ENCODE data around the gene SMG1.
A peak's percentile ranks its signal among the peaks of the same experiment; 100 is the strongest.
"Not testable (repeated sequence)": the region's sequence is repeated elsewhere in the genome, so short reads cannot be mapped to it uniquely, and the experiment has no call there.

Gene SMG1

DNA sequence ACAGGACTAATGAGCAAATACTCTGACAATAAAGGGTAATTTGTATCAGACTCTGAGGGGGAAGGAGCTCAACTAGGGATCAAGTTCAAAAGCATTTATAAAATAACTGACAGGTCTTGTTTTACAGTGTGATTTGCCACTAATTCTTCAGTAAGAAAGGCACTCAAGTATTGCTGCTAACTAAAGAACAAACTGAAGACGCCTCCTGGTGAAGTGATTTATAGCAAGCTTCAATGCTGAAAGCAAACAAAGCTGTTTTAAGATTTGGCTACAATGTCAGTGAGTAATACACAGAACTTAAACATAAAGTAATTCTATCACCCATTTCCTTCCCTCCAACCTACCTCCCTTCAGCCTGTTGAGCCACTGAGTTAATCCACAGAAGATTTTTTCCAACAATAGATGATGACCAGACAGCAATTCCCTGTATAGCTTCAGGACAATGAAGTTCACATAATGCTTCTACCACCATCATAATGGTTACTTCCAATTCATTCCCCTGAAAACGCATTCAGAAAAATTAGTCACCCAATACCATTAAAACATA lies 59.9 kb downstream of the SMG1 start:
- not testable (repeated sequence) for H3K4me3 ChIP-seq (ENCODE audit: low read depth, low read length)
- peak; percentile 30 for DNase-seq (ENCODE audit: low read depth)

DNA sequence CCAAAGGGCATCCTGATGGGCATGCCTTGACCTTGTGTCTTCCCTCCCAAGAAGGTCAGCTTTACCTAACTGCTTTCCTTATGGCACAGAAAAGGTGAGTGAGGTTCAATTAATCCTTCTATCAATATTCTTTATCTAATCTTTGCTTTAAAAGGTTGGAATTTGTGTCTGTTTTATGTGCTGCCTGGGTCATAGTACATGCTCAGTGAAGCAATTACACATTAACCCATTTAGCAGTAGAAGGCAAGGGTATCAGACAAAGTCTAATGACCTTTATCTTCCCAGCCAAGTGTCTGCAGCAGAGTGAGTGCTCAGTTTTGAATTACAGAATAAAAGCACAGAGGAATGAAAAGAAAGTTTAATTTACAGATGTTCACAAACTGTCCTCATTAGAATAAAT lies 63.3 kb downstream of the SMG1 start:
- not testable (repeated sequence) for DNase-seq (ENCODE audit: low read depth); H3K4me3 ChIP-seq (ENCODE audit: low read depth, low read length)

DNA sequence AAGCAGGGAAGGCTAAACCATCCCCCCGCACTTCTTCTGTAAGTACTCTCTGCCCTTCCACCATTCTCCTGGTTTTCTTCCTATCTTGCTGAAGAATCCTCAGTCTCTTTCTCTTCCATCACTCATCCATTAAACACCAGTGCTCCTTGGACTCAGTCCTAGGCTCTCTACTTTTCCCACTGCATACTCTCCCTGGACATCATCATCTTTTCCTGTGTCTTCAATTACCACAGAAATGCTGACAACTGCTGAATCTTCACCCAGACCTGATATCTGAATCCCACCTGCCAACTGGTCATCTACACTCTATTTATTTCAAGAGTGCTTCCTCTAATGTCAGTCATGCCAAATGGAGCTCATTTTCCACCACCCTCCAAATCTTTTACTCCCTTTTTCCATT lies 71.0 kb downstream of the SMG1 start:
- H3K4me3 ChIP-seq (ENCODE audit: low read depth, low read length) = no peak overlapping the region
- DNase-seq (ENCODE audit: low read depth) = no peak

DNA sequence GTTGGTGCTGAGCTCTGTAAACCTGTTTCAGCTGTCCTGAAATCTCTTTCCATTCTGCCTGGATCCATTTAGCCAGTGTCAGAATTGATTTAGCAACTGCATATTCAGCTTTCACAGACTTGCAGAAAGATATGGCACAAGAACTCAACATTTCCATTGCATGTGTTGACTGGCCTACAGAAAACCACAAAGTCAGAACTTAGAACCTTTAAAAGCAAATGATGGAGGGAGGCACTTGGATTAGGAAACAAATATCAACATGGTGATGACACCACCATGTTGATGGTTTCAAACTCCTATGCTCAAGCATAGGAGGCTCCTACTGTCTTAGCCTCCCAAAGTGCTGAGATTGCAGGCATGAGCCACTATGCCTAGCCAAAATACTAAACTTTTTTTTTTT lies 72.5 kb downstream of the SMG1 start:
- no peak overlapping the region for H3K4me3 ChIP-seq (ENCODE audit: low read depth, low read length)
- no peak for DNase-seq (ENCODE audit: low read depth)

DNA sequence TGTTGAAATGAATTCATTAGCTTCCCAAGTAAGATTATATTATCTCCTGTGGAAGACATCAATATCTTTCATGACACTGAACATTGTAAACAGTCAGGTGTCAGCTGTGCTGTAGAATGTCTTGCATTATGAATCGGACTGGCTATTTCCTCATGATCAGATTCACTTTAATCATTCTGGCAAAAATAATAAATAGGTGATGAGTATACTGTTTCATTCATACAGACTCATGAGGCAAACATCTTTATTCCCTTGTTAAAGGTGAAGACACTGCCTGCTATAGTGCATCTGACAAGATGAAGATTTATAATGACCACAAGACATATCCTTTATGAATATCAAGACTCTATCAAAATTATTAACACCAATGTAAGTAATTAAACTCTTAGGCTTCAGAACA lies 73.6 kb downstream of the SMG1 start:
- no peak for DNase-seq (ENCODE audit: low read depth)
- no peak overlapping the region for H3K4me3 ChIP-seq (ENCODE audit: low read depth, low read length)

DNA sequence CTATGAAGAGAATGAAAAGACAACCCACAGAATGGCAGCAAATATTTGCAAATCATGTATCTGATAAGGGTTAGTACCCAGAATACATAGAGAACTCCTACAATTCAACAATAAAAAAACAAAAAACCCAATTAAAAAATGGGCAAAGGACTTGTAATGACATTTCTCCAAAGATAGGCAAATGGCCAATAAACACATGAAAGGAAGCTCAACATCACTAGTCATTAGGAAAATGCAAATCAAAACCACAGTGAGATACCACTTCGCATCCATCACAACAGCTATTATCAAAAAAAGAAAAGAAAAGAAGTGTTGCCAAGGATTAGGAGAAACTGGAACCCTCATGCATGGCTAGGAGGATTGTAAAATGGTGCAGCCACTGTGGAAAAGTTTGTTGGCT lies 79.8 kb downstream of the SMG1 start:
- no peak overlapping the region for H3K4me3 ChIP-seq (ENCODE audit: low read depth, low read length)
- DNase-seq (ENCODE audit: low read depth) = no peak

DNA sequence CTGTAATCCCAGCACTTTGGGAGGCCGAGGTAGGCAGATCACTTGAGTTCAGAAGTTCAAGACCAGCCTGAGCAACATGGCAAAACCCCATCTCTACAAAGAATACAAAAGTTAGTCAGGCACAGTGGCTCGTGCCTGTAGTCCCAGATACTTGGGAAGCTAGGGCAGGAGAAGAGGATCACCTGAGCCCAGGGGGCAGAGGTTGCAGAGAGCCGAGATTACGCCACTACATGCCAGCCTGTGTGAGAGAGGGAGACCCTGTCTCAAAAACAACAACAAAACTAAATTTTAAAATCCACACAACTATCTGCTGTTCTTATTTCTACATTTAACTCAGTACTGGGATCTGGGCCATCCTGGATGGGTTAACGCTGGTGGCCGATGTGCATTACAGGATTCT lies 83.6 kb downstream of the SMG1 start:
- DNase-seq (ENCODE audit: low read depth) = no peak
- no peak overlapping the region for H3K4me3 ChIP-seq (ENCODE audit: low read depth, low read length)

DNA sequence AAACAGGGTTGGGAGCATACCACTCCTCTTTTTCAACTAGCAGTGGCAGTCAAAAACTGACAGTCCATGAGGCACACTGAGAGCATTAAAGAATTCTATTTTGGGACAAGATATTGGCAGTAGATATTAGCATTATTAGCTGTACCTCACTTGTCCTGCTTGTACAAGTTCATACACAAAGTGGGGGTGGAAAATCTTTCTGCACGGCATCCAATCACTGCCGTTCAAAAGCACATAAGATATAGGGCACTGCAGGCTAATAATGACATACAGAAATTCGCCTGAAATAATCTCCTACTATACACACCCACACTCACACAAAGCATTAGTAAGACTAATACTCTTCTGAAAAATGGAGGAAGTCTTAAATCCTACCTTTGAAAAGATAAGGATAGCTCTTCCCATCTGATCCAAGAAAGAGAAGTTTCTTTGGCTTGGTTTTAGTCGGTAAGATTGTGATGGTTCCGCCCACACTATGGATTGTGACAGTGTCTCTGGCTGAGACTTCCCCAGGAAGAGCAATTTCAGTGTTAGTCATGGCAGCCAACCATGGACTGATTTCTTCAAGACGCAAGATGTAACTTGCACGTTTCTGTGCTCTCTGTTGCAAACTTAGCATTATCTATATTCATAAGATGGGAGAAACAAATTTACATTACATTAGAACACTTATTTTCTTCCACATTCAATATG lies 84.2 kb downstream of the SMG1 start:
- DNase-seq (ENCODE audit: low read depth) = no peak
- no peak overlapping the region for H3K4me3 ChIP-seq (ENCODE audit: low read depth, low read length)

DNA sequence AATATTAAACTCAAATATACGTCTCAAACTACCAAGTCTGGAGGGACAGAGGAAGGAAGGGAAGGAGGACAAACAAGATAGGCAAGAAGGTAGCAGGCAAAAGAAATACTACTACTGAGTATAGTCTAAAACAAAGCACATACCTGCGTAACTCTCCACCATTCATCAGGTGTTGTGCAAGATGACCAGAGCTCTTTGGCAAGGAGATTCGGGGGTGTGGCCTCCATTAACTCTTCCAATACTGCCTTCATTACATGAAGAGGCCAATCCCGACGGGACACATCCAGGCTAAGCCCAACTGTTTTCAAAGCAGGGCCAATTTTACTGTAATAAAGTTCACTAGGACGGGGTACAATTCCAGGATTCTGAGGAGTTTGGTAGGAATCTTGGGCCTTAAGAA lies 86.7 kb downstream of the SMG1 start:
- no peak for DNase-seq (ENCODE audit: low read depth)
- H3K4me3 ChIP-seq (ENCODE audit: low read depth, low read length) = no peak overlapping the region

DNA sequence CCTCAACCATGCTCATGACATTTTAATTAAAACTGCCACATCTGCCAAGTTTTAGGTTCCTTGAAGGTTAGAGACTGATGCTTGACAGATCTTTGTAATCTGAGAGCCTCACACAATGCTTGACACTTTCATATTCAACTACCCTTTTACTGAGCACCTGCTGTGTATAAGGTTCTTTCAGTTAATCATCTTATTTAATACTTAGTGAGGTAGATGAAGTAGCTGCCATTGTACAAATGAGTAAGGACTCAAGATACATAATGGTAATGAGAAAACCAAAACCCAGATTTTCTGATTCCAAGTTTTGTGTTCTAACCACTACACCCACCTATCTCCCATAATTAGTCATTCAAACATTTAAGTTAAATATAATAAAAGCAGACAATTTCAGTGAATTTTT lies 89.5 kb downstream of the SMG1 start:
- no peak for DNase-seq (ENCODE audit: low read depth)

DNA sequence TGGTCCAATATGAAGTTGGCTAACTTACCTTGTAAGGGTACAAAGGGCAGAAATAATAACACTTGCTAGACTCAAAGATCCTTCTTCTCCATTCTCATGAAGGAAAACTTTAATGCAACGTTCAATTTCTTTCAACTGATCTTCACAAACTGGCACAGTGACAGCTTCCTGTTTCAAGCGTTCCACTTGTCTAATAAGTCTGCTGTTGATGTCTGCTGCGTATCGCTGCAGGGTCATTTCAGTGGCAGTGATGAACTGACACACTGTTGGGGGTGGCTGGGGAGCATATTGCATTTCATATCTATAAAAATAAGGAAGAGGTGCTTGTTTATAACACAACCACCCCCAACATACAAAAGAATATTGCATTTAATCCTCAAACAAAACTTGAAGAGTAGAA lies 91.3 kb downstream of the SMG1 start:
- no peak overlapping the region for H3K4me3 ChIP-seq (ENCODE audit: low read depth, low read length)
- DNase-seq (ENCODE audit: low read depth) = no peak

More for the DNA sequence above, 89.5 kb downstream of the SMG1 start:
- no peak overlapping the region for H3K4me3 ChIP-seq (ENCODE audit: low read depth, low read length)

DNA sequence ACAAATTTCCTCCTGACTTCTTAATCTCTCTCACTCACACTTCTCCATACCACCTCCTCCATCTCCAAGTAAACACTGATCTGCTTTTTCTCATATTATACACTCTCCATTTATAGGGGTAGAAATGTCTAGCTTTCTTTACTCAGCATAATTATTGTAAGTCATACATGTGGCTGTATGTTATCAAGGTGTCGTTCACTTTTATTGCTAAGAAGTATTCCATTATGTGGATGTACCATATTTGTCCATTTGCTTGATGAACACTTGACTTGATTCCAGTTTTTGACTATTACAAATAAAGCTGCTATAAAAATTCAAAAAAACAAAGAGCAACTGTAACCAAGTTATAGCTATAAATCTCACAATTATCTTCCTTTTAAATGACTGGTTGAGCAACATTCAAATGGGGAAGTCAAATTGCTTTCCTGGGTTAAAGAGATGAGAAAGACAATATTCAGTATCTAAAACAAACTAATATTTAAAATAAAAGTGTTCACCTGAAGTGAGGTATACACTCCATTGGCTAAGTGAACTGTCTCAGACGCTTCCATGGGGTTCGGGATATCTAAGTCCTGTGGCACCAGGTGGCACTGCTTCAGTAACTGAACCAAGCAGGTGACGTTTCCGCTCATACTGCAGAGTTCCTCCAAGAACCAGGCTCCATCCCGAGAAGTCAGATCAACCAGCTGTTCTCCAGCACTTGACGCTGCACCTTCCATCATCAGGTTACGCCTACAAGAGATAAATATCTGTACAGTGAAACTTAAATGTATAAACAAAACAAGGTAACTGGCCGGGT lies 92.3 kb downstream of the SMG1 start:
- no peak overlapping the region for H3K4me3 ChIP-seq (ENCODE audit: low read depth, low read length)
- DNase-seq (ENCODE audit: low read depth) = no peak

DNA sequence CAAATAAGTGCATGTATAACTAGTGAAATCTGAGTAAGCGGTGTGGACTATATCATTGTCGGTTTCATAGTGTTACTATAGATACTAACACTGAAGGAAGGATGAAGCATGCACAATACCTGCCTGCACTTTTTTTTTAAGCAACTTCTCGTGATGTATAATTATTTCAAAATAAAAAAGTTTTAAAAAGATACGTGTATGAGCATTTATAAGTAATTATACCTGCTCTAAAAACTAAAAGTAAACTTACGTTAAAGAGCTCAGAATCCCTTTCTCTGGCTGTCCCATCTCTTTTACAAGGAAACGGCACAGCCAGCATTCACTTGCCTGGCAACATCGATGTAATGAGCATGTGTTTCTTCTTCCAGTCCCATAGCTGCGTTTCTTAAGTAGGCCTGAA lies 93.6 kb downstream of the SMG1 start:
- no peak overlapping the region for H3K4me3 ChIP-seq (ENCODE audit: low read depth, low read length)
- no peak for DNase-seq (ENCODE audit: low read depth)

DNA sequence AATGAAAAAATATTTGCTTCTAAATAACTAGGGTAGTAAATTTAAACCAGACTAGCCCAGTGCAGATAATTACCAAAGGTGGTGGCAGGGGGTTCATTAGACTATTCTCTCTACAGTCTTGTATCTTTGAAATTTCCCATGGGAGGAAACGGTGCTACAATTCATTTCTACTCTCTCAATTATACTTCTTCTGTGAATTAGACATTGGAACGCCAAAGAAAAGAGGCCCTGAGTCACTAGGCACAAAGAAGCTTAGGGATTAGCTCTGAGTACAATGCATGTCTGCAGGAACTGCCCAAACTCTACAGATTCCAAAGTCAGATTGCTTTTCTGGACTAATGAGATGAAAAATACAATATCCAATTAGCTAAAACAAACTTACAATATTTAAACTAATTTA lies 94.2 kb downstream of the SMG1 start:
- H3K4me3 ChIP-seq (ENCODE audit: low read depth, low read length) = no peak overlapping the region
- no peak for DNase-seq (ENCODE audit: low read depth)

DNA sequence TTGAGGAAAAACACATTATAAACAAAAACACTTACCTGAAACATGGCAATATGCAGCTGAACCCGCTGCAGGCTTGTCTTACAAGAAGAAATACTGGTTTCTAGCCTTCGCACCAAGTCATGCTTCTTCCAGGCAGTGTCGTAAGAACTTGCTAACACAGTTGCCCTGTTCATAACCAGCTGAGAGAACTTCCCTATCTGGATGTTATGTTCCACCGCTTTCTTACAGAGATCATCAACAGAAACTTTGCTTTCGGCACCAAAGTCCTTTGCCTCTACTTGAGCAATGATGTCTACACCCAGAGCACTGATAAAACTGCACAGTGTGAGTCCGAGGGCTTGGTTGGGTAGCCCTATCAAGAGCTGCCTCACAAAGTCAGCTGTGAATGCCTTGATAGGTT lies 97.0 kb downstream of the SMG1 start:
- no peak for DNase-seq (ENCODE audit: low read depth)

DNA sequence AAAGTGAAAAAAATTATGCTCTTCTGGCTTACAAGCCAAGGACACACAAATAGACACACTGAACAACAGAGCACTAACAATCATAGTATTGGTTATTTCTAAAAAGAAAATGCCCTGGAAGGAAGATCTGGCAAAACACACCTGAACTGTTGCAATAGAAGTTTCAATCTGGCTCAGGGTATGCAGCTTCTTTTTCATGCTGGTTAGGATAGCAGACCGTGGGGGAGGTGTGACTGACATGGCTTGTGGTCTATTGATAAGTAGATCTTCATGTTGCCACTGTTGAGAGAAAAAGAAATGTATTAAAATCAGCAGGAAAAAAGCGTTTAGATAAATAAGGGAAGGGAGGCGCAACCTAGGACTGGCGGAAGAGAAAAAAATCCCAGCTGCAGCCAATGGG lies 98.3 kb downstream of the SMG1 start:
- DNase-seq (ENCODE audit: low read depth) = no peak
- no peak overlapping the region for H3K4me3 ChIP-seq (ENCODE audit: low read depth, low read length)

More for the DNA sequence above, 97.0 kb downstream of the SMG1 start:
- H3K4me3 ChIP-seq (ENCODE audit: low read depth, low read length) = no peak overlapping the region

DNA sequence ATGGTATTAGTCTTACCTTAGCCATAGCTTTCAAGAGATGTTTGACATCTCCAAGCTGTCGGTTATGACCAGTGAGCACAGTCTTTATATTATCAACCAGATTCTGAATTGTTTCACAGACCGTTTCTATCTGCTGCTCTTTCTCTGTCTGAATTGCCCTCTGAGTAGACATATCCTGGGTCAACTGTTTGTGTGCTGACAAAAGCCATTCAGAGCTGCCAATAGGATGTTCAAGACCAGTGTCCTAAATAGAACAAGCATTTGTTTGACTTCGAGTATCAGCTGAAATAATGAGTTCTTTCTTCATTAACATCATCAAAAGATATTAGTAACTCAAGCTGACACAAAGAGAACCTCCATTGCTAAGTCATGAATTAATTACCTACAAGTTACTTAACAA lies 109.9 kb downstream of the SMG1 start:
- no peak for DNase-seq (ENCODE audit: low read depth)
- H3K4me3 ChIP-seq (ENCODE audit: low read depth, low read length) = no peak overlapping the region

DNA sequence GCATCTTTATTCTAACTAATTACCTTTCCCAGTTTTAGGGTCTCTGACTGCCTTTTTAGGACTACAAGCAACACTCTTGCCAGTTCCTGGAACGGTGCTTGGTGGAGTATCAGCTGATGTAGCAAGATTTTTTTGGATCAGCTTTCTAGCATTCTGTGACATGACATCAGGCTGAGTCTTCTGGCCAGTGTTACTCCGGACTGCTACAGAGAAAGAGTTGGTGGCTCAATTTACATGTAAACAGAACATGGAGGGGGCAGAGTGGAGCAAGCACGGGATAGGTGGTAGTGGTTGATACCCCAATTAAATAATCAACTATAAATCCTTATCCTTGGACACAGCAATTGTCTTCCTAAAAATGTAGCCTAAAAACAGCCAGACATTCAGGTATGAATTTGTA lies 114.3 kb downstream of the SMG1 start:
- no peak for DNase-seq (ENCODE audit: low read depth)
- H3K4me3 ChIP-seq (ENCODE audit: low read depth, low read length) = no peak overlapping the region

DNA sequence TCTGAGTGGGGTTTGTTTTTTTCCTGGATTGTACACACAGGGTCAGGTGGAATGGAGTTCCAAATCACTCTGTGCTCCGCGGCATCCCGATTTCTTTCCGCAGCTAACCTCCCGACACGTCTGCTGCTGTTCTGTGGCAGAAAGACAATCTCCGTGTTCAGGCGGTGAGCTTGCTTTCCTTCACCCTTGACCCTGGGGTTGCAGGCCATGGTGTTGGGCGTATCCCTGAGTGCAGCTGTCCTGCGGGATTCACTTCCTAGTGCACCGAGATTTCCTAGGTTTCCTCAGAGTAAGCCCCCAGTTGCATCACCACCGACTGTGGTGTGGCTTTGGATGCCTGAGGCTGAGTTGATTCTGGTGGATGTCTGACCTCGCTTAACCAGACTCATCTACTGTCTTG lies 117.0 kb downstream of the SMG1 start:
- no peak overlapping the region for H3K4me3 ChIP-seq (ENCODE audit: low read depth, low read length)
- no peak for DNase-seq (ENCODE audit: low read depth)

DNA sequence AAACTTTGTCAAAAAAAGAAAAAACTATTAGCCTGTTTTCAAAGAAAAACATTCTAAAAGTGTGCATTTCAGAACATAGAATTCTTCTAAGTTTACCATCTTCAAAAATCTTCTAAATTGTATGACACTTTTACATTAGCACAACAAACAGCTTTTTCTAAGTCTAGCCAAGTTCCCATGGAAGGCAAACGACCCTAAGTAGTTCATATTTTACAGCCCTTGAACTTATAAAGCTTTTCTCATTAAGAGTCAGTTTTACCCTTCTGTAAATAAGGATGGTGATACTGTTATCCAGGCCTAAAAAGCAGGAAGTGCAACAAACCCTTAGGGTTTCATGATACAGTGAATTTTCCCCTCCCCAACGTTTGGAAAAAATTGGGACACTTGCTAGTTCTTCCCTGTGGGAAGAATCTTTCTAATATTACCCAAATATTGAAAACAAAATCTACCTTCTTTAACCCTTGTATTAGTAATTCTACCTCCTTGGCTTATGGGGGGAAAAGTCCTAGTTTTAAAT lies 120.9 kb downstream of the SMG1 start:
- no peak for DNase-seq (ENCODE audit: low read depth)
- no peak overlapping the region for H3K4me3 ChIP-seq (ENCODE audit: low read depth, low read length)

DNA sequence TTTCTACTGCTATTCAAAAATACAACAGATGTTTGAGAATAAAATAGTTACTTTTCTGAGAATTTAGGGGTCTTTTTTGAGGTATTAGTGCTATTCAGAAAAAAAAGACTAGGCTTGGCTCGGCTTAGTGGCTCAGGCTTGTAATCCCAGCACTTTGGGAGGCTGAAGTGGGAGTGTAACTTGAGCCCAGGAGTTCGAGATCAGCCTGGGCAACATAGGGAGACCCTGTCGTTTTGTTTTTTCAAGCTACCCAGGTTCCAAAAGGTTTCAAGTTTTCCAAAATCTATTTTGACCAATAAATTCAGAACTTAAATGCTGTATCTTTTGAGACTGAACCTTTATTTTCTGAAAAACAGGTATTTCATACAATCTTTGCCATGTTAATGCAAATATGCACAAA lies 121.7 kb downstream of the SMG1 start:
- DNase-seq (ENCODE audit: low read depth) = no peak
- no peak overlapping the region for H3K4me3 ChIP-seq (ENCODE audit: low read depth, low read length)
